GM12878 (cell line): ENCODE data around the gene ZNF691. TPM values are rescaled to one million over a fixed set of nuclear protein-coding genes. Genes with fewer than 3 reads are reported as not detected.

ENCODE experiments used
- ATAC-seq: fragments of 200-7000 bp; cut with Tn5 transposase; 3 replicates; pipeline ENCODE4 v1.9.1; 2020; ENCODE audit warnings: mild to moderate bottlenecking, moderate library complexity
- BruUV-seq: library from RNA; stranded (reverse); fragments of 400-500 nt; replicated peaks from 2 replicates; lab custom pipeline; 2021; lab: Mats Ljungman, UMichigan
- CTCF ChIA-PET: fragments of 300-600 bp; sonication (Branson Sonifier 250); formaldehyde crosslinking; extraction: SDS; loops from one replicate; lab custom pipeline; 2021; ENCODE audit warnings: inconsistent platforms; lab: Yijun Ruan, JAX
- POLR2A ChIA-PET: fragments of 350-600 bp; formaldehyde crosslinking; extraction: SDS; loops from one replicate; lab custom pipeline; 2021; ENCODE audit warnings: inconsistent platforms; lab: Charles Lee
- RAD21 ChIA-PET: fragments of 300-600 bp; sonication (Branson Sonifier 250); formaldehyde crosslinking; loops from one replicate; lab custom pipeline; 2023; ENCODE audit warnings: antibody characterized with exemption; ENCODE audit not compliant: unreplicated experiment; lab: Charles Lee
- SMC1A ChIA-PET: fragments of 300-600 bp; sonication (Branson Sonifier 250); formaldehyde crosslinking; loops from one replicate; lab custom pipeline; 2023; ENCODE audit not compliant: unreplicated experiment, uncharacterized antibody; lab: Charles Lee
- DNase-seq: peaks from one replicate; pipeline ENCODE4 v3.0.0-alpha.2; 2011; ENCODE audit warnings: low read depth, low spot score
- FAIRE-seq: peaks from 3 replicates; lab custom pipeline; 2011; peaks lifted over from hg19 to GRCh38; lab: Jason Lieb, UNC
- H2AFZ ChIP-seq: 2 replicates; pipeline ENCODE4 v1.6.0; 2011; ENCODE audit warnings: low read depth, low read length, control low read depth; ENCODE audit not compliant: control insufficient read depth
- H3K27ac ChIP-seq: 2 replicates; pipeline ENCODE4 v1.5.1; 2011; ENCODE audit warnings: control low read depth; ENCODE audit not compliant: control insufficient read depth, insufficient read depth
- H3K27me3 ChIP-seq, 2 experiments: replicated peaks in 1 of 2; 2 replicates each; pipeline versions ENCODE4 v1.6.0 to v1.6.1; 2011; ENCODE audit warnings: low read length in 1 of 2; ENCODE audit not compliant: control insufficient read depth in 2 of 2, insufficient read depth in 2 of 2
- H3K36me3 ChIP-seq, 2 experiments: 2 replicates each; pipeline ENCODE4 v1.5.1; 2011; ENCODE audit warnings: low read length in 1 of 2; ENCODE audit not compliant: control insufficient read depth in 2 of 2, insufficient read depth in 2 of 2
- H3K4me1 ChIP-seq: 2 replicates; pipeline ENCODE4 v1.6.1; 2011; ENCODE audit warnings: mild to moderate bottlenecking, low read length, moderate library complexity, mixed read lengths; ENCODE audit not compliant: control insufficient read depth, insufficient read depth
- H3K4me2 ChIP-seq: 2 replicates; pipeline ENCODE4 v1.6.0; 2011; ENCODE audit warnings: control low read depth; ENCODE audit not compliant: control insufficient read depth, insufficient read depth
- H3K4me3 ChIP-seq: fragments of 200-600 bp; sonication (generic); 2 replicates; pipeline ENCODE4 v1.5.1; 2016
- H3K79me2 ChIP-seq: 2 replicates; pipeline ENCODE4 v1.6.0; 2011; ENCODE audit warnings: low read length; ENCODE audit not compliant: control insufficient read depth, insufficient read depth
- H3K9ac ChIP-seq: 2 replicates; pipeline ENCODE4 v1.8.0; 2011; ENCODE audit warnings: low read length, control low read depth, mixed read lengths; ENCODE audit not compliant: control insufficient read depth, insufficient read depth
- H3K9me3 ChIP-seq: replicated peaks from 3 replicates; pipeline ENCODE4 v1.5.1; 2011; ENCODE audit warnings: mild to moderate bottlenecking, low read length; ENCODE audit not compliant: control insufficient read depth, insufficient read depth
- H4K20me1 ChIP-seq: 2 replicates; pipeline ENCODE4 v1.6.0; 2011; ENCODE audit not compliant: control insufficient read depth, insufficient read depth
- CHD2 ChIP-seq: IDR thresholded peaks from 2 replicates; pipeline ENCODE4 v1.6.1; 2011; ENCODE audit warnings: low read depth, low read length, improper control_type of control experiment, borderline replicate concordance
- GATAD2B ChIP-seq: fragments of 450-650 bp; conservative IDR thresholded peaks from 2 replicates; pipeline ENCODE4 v1.6.1; 2017; ENCODE audit warnings: low read depth, mild to moderate bottlenecking, moderate library complexity
- MYB ChIP-seq: fragments of 150-350 bp; IDR thresholded peaks from 2 replicates; pipeline ENCODE4 v1.6.1; 2014; ENCODE audit warnings: mild to moderate bottlenecking, low read depth, low read length, borderline replicate concordance
- NR2C1 ChIP-seq: fragments of 450-650 bp; IDR thresholded peaks from 2 replicates; pipeline ENCODE4 v1.6.1; 2017; ENCODE audit warnings: antibody characterized with exemption, mild to moderate bottlenecking, moderate library complexity
- SMC3 ChIP-seq: IDR thresholded peaks from 2 replicates; pipeline ENCODE4 v1.6.1; 2011; ENCODE audit warnings: low read length, improper control_type of control experiment, borderline replicate concordance
- SUZ12 ChIP-seq: fragments of 200-600 bp; sonication (generic); IDR thresholded peaks from one replicate; pipeline ENCODE4 v1.6.1; 2018; ENCODE audit warnings: antibody characterized with exemption, mild to moderate bottlenecking; ENCODE audit not compliant: unreplicated experiment
- ZZZ3 ChIP-seq: IDR thresholded peaks from 2 replicates; pipeline ENCODE4 v1.6.1; 2011; ENCODE audit warnings: low read depth; ENCODE audit not compliant: control insufficient read depth, insufficient read length
- WGBS: methylation state at CpG from one replicate; pipeline ENCODE4 v1.1.6; 2016; ENCODE audit warnings: low lambda C conversion rate; ENCODE audit not compliant: insufficient replicate concordance, insufficient coverage; ENCODE audit errors: missing lambda C conversion rate; 5-methylcytosine and 5-hydroxymethylcytosine counted together
- in situ Hi-C: fragments of 300-500 bp; cut with MboI; formaldehyde crosslinking; loops from 9 replicates; pipeline ENCODE4 v1.14.3; 2018; ENCODE audit warnings: mixed read lengths
- intact Hi-C: fragments of 100-400 bp; cut with micrococcal nuclease; formaldehyde crosslinking; loops from one replicate; pipeline ENCODE4 v1.14.2; 2022; ENCODE audit not compliant: unreplicated experiment
- polyA plus RNA-seq, 11 experiments: library from polyadenylated mRNA; depleted of rRNA in 4 of 11; unstranded in 6 of 11; stranded (reverse) in 5 of 11; fragments of >200 nt; fragmentation: Nextera tagmentation in 4 of 11; fragmentation: Illumina TruSeq in 1 of 11; extraction: Ambion mirVana in 4 of 11; extraction: Trizol in 1 of 11; gene quantifications; 1 replicate in 1 of 11; 2 replicates in 10 of 11; pipeline versions ENCODE4 v1.2.1 to v1.2.3, GENCODE V29; 2011 to 2016; ENCODE audit warnings: inconsistent platforms in 2 of 11, missing spikeins in 2 of 11, low read depth in 1 of 11
- total RNA-seq, 4 experiments: library from RNA; depleted of rRNA in 3 of 4; stranded (reverse); fragments of >200 nt in 3 of 4; fragmentation: Illumina TruSeq in 1 of 4; extraction: Trizol in 1 of 4; gene quantifications; 2 replicates each; pipeline versions ENCODE4 v1.2.1 to v1.2.3, GENCODE V29; 2013 to 2021
- TF ChIP-seq, protein P1 (sequence below): IDR thresholded peaks from 2 replicates; pipeline ENCODE4 v1.6.1; 2012; ENCODE audit warnings: improper control_type of control experiment, low read depth, low read length; ENCODE audit not compliant: insufficient replicate concordance
- TF ChIP-seq, protein P2 (sequence below): IDR thresholded peaks from 2 replicates; pipeline ENCODE4 v1.6.1; 2011; ENCODE audit warnings: mild to moderate bottlenecking, low read depth, low read length, moderate library complexity; ENCODE audit not compliant: insufficient replicate concordance

The ZNF691 gene
- total and polyA plus RNA-seq, 10 of the 15 experiments (the other 5 are each of a cell fraction or from before 2014, with no cell fraction given) = 8.5 to 16.2 (median 12.2) TPM

DNA sequence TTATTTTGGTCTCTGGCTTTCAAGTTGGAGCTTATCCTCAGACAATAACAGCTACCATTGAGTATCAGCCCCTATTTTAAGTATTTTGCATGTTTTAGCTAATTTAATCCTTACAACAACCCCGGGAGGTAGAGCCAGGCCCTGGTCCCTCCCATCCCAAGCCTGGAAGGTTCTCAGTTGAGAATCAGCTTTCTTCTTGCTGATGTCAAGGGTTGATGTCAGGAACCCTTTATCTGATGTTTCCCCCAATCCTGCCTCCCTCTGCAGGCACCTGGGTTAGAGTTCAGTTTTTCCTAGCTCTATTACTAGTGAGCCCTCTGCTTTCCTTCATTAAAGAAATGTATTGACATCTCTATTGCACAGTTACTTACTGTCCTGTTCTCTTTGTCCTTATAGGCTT lies 25.6 kb upstream of the ZNF691 start:
- Histone ChIP-seq H3K4me2 (no peak overlapping the region), H3K9me3 (no peaks in the 10 kb centered on the region), H4K20me1 (no peaks in the 10 kb centered on the region), H3K36me3 (no peaks in the 10 kb centered on the region), H3K27ac (no peak overlapping the region), H3K4me3 (no peak overlapping the region), H3K27me3 (no peaks in the 10 kb centered on the region), H3K9ac (no peak overlapping the region), H3K79me2 (peaks cover 2% of the 10 kb centered on the region; the same call in 1 of the 2 replicates), H3K4me1 (peaks cover 4% of the 10 kb centered on the region; the same call in 1 of the 2 replicates), H2AFZ (no peak overlapping the region)
- ChIA-PET POLR2A (interaction anchor here (0.9 to 1.7 kb wide), 4 partner anchors 13 to 54 kb away, joined by 3 to 8 read pairs (median 6); partner anchors contain the start of genes C1orf50, P3H1 and ZNF691), RAD21 (interaction anchor here (0.8 to 1.9 kb wide), 3 partner anchors 19 to 92 kb away, joined by 3 to 7 read pairs (median 4); partner anchors contain the start of gene ZNF691), SMC1A (interaction anchor here (0.6 to 1.7 kb wide), 6 partner anchors 8 to 27 kb away, joined by 3 to 7 read pairs (median 4); partner anchors contain the start of gene ZNF691), CTCF (interaction anchor here (0.6 to 3.5 kb wide), 5 partner anchors 13 to 986 kb away, joined by 3 to 16 read pairs (median 6); partner anchors contain the start of gene ZNF691)
- no peak for TF ChIP-seq SUZ12
- no peak for TF ChIP-seq NR2C1
- TF ChIP-seq GATAD2B = no peak
- no peak for FAIRE-seq
- no TSS peak for BruUV-seq
- 33% methylated on average over 1 of the region's 1 CpG for WGBS
- ATAC-seq = no peak
- DNase-seq = no peak
- in situ Hi-C loops = no loop called here
- intact Hi-C loops = no loop called here

DNA sequence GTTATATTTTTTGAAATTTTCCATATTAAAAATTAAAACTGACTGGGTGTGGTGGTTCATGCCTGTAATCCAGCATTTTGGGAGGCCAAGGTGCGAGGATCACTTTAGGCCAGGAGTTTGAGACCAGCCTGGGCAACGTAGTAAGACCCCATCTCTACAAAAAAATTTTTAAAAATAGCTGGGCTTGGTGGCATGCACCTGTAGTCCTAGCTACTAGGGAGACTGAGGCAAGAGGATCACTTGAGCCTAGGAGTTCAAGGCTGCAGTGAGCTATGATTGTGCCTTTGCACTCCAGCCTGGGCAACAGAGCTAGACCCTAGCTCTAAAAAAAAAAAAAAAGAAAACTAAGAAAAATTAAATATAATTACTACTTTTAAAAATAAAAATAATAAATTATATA lies 24.7 kb upstream of the ZNF691 start:
- Histone ChIP-seq H3K4me1 (no peaks in the 10 kb centered on the region), H3K27ac (no peak overlapping the region), H3K36me3 (no peaks in the 10 kb centered on the region), H3K9me3 (no peaks in the 10 kb centered on the region), H3K4me2 (no peak overlapping the region), H4K20me1 (no peaks in the 10 kb centered on the region), H3K9ac (no peak overlapping the region), H2AFZ (no peak overlapping the region), H3K4me3 (no peak overlapping the region), H3K27me3 (no peaks in the 10 kb centered on the region), H3K79me2 (peaks cover under 1% of the 10 kb centered on the region; the same call in 1 of the 2 replicates)
- 95% methylated on average over 2 of the region's 2 CpGs for WGBS
- POLR2A ChIA-PET = interaction anchor here (0.6 to 1.7 kb wide), 6 partner anchors 12 to 272 kb away, joined by 3 to 8 read pairs (median 4); partner anchors contain the start of gene ZNF691
- DNase-seq (no peak), ATAC-seq (no peak), FAIRE-seq (no peak)
- intact Hi-C loops = no loop called here
- CTCF ChIA-PET = interaction anchor here (0.6 to 3.5 kb wide), 6 partner anchors 10 to 987 kb away, joined by 3 to 16 read pairs (median 4); partner anchors contain the start of gene ZNF691
- SMC1A ChIA-PET = interaction anchor here (1.0 kb wide), 3 partner anchors 8 to 26 kb away, joined by 3 to 7 read pairs (median 4); partner anchors contain the start of gene ZNF691
- no TSS peak for BruUV-seq
- in situ Hi-C loops = no loop called here
- RAD21 ChIA-PET = interaction anchor here (1.7 to 1.9 kb wide), 2 partner anchors 25 to 91 kb away, joined by 4 to 7 read pairs; partner anchors contain the start of gene ZNF691
- TF ChIP-seq, protein P1, sequence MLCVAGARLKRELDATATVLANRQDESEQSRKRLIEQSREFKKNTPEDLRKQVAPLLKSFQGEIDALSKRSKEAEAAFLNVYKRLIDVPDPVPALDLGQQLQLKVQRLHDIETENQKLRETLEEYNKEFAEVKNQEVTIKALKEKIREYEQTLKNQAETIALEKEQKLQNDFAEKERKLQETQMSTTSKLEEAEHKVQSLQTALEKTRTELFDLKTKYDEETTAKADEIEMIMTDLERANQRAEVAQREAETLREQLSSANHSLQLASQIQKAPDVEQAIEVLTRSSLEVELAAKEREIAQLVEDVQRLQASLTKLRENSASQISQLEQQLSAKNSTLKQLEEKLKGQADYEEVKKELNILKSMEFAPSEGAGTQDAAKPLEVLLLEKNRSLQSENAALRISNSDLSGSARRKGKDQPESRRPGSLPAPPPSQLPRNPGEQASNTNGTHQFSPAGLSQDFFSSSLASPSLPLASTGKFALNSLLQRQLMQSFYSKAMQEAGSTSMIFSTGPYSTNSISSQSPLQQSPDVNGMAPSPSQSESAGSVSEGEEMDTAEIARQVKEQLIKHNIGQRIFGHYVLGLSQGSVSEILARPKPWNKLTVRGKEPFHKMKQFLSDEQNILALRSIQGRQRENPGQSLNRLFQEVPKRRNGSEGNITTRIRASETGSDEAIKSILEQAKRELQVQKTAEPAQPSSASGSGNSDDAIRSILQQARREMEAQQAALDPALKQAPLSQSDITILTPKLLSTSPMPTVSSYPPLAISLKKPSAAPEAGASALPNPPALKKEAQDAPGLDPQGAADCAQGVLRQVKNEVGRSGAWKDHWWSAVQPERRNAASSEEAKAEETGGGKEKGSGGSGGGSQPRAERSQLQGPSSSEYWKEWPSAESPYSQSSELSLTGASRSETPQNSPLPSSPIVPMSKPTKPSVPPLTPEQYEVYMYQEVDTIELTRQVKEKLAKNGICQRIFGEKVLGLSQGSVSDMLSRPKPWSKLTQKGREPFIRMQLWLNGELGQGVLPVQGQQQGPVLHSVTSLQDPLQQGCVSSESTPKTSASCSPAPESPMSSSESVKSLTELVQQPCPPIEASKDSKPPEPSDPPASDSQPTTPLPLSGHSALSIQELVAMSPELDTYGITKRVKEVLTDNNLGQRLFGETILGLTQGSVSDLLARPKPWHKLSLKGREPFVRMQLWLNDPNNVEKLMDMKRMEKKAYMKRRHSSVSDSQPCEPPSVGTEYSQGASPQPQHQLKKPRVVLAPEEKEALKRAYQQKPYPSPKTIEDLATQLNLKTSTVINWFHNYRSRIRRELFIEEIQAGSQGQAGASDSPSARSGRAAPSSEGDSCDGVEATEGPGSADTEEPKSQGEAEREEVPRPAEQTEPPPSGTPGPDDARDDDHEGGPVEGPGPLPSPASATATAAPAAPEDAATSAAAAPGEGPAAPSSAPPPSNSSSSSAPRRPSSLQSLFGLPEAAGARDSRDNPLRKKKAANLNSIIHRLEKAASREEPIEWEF = no peak
- TF ChIP-seq, protein P2, sequence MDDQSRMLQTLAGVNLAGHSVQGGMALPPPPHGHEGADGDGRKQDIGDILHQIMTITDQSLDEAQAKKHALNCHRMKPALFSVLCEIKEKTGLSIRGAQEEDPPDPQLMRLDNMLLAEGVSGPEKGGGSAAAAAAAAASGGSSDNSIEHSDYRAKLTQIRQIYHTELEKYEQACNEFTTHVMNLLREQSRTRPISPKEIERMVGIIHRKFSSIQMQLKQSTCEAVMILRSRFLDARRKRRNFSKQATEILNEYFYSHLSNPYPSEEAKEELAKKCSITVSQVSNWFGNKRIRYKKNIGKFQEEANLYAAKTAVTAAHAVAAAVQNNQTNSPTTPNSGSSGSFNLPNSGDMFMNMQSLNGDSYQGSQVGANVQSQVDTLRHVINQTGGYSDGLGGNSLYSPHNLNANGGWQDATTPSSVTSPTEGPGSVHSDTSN = no peak
- TF ChIP-seq CHD2 (no peak), MYB (no peak), ZZZ3 (no peak), SMC3 (no peak)
